K562 (cell line): ENCODE measurements around the gene LPIN1. TPM values are rescaled to one million over a fixed set of nuclear protein-coding genes. Genes with fewer than 3 reads are reported as not detected.

Source experiments
- BDP1 ChIP-seq: IDR thresholded peaks from 3 replicates; pipeline ENCODE4 v1.6.1; 2011; ENCODE audit not compliant: insufficient read length, insufficient read depth
- CCAR2 ChIP-seq: fragments of 200-400 bp; formaldehyde crosslinking; IDR thresholded peaks from 2 replicates; pipeline ENCODE4 v1.6.1; 2017; ENCODE audit warnings: mild to moderate bottlenecking, low read depth, low read length
- CSDE1 ChIP-seq, 2 experiments: fragments of 450-650 bp; IDR thresholded peaks; 2 replicates each; pipeline ENCODE4 v1.6.1; 2016; ENCODE audit warnings: mild to moderate bottlenecking in 1 of 2
- ELF4 ChIP-seq: fragments of 450-650 bp; formaldehyde crosslinking; IDR thresholded peaks from 2 replicates; pipeline ENCODE4 v1.4.0; 2022; ENCODE audit warnings: missing genetic modification characterization
- FOXK2 ChIP-seq, 2 experiments: fragments of 450-650 bp; IDR thresholded peaks in 1 of 2; conservative IDR thresholded peaks in 1 of 2; 2 replicates each; pipeline ENCODE4 v1.6.1; 2016; ENCODE audit warnings: low read depth in 2 of 2, mild to moderate bottlenecking in 1 of 2
- HNRNPLL ChIP-seq: fragments of 200-400 bp; formaldehyde crosslinking; IDR thresholded peaks from 2 replicates; pipeline ENCODE4 v1.6.1; 2017; ENCODE audit warnings: low read length, low read depth, mild to moderate bottlenecking; ENCODE audit not compliant: poor library complexity, severe bottlenecking
- NR1H2 ChIP-seq: sonication (generic); formaldehyde crosslinking; IDR thresholded peaks from 2 replicates; pipeline ENCODE4 v1.4.0; 2020; ENCODE audit warnings: mild to moderate bottlenecking, missing genetic modification reagents
- POU5F1 ChIP-seq: fragments of 150-350 bp; IDR thresholded peaks from 2 replicates; pipeline ENCODE4 v1.6.1; 2014; ENCODE audit warnings: borderline replicate concordance, low read length, low read depth, mild to moderate bottlenecking; ENCODE audit not compliant: partially characterized antibody
- RCOR1 ChIP-seq, 2 experiments: IDR thresholded peaks; 2 replicates each; pipeline ENCODE4 v1.6.1; 2012; ENCODE audit warnings: low read depth in 2 of 2, low read length in 2 of 2, borderline replicate concordance in 1 of 2, improper control_type of control experiment in 1 of 2
- ZBED1 ChIP-seq: IDR thresholded peaks from 2 replicates; pipeline ENCODE4 v1.6.1; 2014
- ZBTB7A ChIP-seq: IDR thresholded peaks from 2 replicates; pipeline ENCODE4 v1.6.1; 2011; ENCODE audit warnings: low read depth, mild to moderate bottlenecking, low read length, moderate library complexity, borderline replicate concordance; ENCODE audit not compliant: control insufficient read depth
- ZNF586 ChIP-seq: fragments of 450-650 bp; formaldehyde crosslinking; conservative IDR thresholded peaks from 2 replicates; pipeline ENCODE4 v1.4.0; 2020; ENCODE audit warnings: mild to moderate bottlenecking, moderate library complexity
- polyA plus RNA-seq, 8 experiments: library from polyadenylated mRNA; depleted of rRNA in 4 of 8; stranded (reverse) in 5 of 8; unstranded in 3 of 8; fragments of >200 nt; fragmentation: Nextera tagmentation in 2 of 8; fragmentation: Illumina TruSeq in 1 of 8; extraction: Ambion mirVana in 2 of 8; extraction: Trizol in 1 of 8; gene quantifications; 2 replicates each; pipeline versions ENCODE4 v1.2.1 to v1.2.3, GENCODE V29; 2011 to 2014; ENCODE audit warnings: inconsistent platforms in 1 of 8, missing spikeins in 1 of 8
- total RNA-seq, 7 experiments: library from RNA; depleted of rRNA in 6 of 7; stranded (reverse); fragments of >200 nt in 6 of 7; fragmentation: Illumina TruSeq in 2 of 7; extraction: Trizol in 2 of 7; gene quantifications; 2 replicates each; pipeline versions ENCODE4 v1.2.1 to v1.2.3, GENCODE V29; 2011 to 2021; ENCODE audit warnings: low replicate concordance in 1 of 7
- TF ChIP-seq, protein P1 (sequence below): fragments of 450-650 bp; formaldehyde crosslinking; IDR thresholded peaks from 2 replicates; pipeline ENCODE4 v1.4.0; 2022; ENCODE audit warnings: mild to moderate bottlenecking, moderate library complexity
- TF ChIP-seq, protein P2 (sequence below), 3 experiments: IDR thresholded peaks in 2 of 3; conservative IDR thresholded peaks in 1 of 3; 2 replicates each; pipeline ENCODE4 v1.5.1; 2011 to 2012; ENCODE audit warnings: low read length in 3 of 3, mild to moderate bottlenecking in 3 of 3, control low read depth in 2 of 3, improper control_type of control experiment in 1 of 3, inconsistent platforms in 1 of 3, low read depth in 1 of 3, mixed read lengths in 1 of 3, moderate library complexity in 1 of 3; ENCODE audit not compliant: insufficient read depth in 2 of 3
- TF ChIP-seq, protein P3 (sequence below): fragments of 250-450 bp; sonication (Bioruptor Pico); IDR thresholded peaks from 2 replicates; pipeline ENCODE4 v1.5.0; 2021
- TF ChIP-seq, protein P4 (sequence below), 2 experiments: fragments of 450-650 bp; IDR thresholded peaks; 2 replicates each; pipeline ENCODE4 v1.6.1; 2016
- TF ChIP-seq, protein P5 (sequence below): sonication (generic); formaldehyde crosslinking; IDR thresholded peaks from 2 replicates; pipeline ENCODE4 v1.8.1; 2023; ENCODE audit warnings: missing genetic modification reagents, mild to moderate bottlenecking, borderline replicate concordance

The LPIN1 gene
- total and polyA plus RNA-seq, 9 of the 15 experiments (the other 6 are each of a cell fraction or from before 2014, with no cell fraction given): 9.2 to 84.0 (median 27.8) TPM

DNA sequence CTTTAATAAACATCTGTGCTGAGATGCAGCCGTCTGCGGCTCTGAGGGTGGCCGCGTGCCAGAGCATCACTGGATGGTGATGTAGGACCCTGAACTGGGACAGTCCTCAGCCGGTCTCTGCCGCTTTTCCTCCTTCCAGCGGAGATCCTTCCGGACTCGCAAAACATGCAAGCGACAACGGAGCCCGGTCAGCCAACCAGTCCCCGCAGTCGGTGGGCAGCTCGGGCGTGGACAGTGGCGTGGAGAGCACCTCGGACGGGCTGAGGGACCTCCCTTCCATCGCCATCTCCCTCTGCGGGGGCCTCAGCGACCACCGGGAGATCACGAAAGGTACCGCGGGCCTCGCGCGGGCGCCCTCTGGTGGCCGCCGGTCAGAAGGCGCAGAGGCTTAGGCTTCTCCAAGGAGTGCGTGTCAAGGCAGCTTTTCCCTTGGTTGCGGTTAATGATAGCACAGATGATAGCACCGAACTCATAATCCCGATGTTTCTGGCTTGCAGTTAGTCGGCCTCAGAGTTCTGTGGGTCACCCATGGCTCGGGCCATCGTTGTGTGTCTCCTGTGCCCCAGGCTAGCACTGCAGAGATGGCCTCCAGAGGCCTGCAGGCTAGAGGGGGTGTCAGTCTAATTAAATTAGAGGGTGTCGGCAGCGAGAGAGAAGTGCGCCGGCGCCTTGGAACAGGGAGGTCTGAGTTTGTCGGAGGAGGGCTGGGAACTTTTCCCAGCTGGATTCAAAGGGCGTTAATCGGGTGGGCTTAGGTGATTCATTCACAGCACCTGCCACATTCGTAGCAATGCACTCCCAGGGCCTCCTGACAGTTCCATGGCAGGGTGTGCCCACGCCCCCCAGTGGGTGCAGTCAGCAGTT is 38.5 kb downstream of the LPIN1 start (continued):
- TF ChIP-seq, protein P1, sequence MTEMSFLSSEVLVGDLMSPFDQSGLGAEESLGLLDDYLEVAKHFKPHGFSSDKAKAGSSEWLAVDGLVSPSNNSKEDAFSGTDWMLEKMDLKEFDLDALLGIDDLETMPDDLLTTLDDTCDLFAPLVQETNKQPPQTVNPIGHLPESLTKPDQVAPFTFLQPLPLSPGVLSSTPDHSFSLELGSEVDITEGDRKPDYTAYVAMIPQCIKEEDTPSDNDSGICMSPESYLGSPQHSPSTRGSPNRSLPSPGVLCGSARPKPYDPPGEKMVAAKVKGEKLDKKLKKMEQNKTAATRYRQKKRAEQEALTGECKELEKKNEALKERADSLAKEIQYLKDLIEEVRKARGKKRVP (CRISPR knock-in tag): no peak
- TF ChIP-seq CSDE1 (IDR thresholded peaks at IDR 0.05) (no peak), ELF4 (no peak), FOXK2 (conservative IDR thresholded peaks at IDR 0.05 in 1 of 2, IDR thresholded peaks at IDR 0.05 in 1 of 2; ENCODE audit: low read depth in 2 of 2) (no peak), NR1H2 (CRISPR knock-in tag) (no peak), ZBED1 (no peak), ZNF586 (CRISPR knock-in tag) (no peak), HNRNPLL (no peak), ZBTB7A (0 out of 2 replicates have a peak, but pooled peaks have one; percentile 30), BDP1 (no peak), RCOR1 (IDR thresholded peaks at IDR 0.05; ENCODE audit: borderline replicate concordance in 1 of 2, low read depth in 2 of 2, low read length in 2 of 2) (no peak), CCAR2 (no peak), POU5F1 (no peak)
- TF ChIP-seq, protein P2, sequence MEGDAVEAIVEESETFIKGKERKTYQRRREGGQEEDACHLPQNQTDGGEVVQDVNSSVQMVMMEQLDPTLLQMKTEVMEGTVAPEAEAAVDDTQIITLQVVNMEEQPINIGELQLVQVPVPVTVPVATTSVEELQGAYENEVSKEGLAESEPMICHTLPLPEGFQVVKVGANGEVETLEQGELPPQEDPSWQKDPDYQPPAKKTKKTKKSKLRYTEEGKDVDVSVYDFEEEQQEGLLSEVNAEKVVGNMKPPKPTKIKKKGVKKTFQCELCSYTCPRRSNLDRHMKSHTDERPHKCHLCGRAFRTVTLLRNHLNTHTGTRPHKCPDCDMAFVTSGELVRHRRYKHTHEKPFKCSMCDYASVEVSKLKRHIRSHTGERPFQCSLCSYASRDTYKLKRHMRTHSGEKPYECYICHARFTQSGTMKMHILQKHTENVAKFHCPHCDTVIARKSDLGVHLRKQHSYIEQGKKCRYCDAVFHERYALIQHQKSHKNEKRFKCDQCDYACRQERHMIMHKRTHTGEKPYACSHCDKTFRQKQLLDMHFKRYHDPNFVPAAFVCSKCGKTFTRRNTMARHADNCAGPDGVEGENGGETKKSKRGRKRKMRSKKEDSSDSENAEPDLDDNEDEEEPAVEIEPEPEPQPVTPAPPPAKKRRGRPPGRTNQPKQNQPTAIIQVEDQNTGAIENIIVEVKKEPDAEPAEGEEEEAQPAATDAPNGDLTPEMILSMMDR (IDR thresholded peaks at IDR 0.05 in 2 of 3, conservative IDR thresholded peaks at IDR 0.05 in 1 of 3; ENCODE audit: insufficient read depth in 2 of 3, low read depth in 1 of 3, low read length in 3 of 3): peak; percentile 61 to 92 (median 70)
- TF ChIP-seq, protein P3, sequence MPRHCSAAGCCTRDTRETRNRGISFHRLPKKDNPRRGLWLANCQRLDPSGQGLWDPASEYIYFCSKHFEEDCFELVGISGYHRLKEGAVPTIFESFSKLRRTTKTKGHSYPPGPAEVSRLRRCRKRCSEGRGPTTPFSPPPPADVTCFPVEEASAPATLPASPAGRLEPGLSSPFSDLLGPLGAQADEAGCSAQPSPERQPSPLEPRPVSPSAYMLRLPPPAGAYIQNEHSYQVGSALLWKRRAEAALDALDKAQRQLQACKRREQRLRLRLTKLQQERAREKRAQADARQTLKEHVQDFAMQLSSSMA (CRISPR knock-in tag): no peak
- TF ChIP-seq, protein P4, sequence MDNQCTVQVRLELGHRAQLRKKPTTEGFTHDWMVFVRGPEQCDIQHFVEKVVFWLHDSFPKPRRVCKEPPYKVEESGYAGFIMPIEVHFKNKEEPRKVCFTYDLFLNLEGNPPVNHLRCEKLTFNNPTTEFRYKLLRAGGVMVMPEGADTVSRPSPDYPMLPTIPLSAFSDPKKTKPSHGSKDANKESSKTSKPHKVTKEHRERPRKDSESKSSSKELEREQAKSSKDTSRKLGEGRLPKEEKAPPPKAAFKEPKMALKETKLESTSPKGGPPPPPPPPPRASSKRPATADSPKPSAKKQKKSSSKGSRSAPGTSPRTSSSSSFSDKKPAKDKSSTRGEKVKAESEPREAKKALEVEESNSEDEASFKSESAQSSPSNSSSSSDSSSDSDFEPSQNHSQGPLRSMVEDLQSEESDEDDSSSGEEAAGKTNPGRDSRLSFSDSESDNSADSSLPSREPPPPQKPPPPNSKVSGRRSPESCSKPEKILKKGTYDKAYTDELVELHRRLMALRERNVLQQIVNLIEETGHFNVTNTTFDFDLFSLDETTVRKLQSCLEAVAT (IDR thresholded peaks at IDR 0.05): no peak
- TF ChIP-seq, protein P5, sequence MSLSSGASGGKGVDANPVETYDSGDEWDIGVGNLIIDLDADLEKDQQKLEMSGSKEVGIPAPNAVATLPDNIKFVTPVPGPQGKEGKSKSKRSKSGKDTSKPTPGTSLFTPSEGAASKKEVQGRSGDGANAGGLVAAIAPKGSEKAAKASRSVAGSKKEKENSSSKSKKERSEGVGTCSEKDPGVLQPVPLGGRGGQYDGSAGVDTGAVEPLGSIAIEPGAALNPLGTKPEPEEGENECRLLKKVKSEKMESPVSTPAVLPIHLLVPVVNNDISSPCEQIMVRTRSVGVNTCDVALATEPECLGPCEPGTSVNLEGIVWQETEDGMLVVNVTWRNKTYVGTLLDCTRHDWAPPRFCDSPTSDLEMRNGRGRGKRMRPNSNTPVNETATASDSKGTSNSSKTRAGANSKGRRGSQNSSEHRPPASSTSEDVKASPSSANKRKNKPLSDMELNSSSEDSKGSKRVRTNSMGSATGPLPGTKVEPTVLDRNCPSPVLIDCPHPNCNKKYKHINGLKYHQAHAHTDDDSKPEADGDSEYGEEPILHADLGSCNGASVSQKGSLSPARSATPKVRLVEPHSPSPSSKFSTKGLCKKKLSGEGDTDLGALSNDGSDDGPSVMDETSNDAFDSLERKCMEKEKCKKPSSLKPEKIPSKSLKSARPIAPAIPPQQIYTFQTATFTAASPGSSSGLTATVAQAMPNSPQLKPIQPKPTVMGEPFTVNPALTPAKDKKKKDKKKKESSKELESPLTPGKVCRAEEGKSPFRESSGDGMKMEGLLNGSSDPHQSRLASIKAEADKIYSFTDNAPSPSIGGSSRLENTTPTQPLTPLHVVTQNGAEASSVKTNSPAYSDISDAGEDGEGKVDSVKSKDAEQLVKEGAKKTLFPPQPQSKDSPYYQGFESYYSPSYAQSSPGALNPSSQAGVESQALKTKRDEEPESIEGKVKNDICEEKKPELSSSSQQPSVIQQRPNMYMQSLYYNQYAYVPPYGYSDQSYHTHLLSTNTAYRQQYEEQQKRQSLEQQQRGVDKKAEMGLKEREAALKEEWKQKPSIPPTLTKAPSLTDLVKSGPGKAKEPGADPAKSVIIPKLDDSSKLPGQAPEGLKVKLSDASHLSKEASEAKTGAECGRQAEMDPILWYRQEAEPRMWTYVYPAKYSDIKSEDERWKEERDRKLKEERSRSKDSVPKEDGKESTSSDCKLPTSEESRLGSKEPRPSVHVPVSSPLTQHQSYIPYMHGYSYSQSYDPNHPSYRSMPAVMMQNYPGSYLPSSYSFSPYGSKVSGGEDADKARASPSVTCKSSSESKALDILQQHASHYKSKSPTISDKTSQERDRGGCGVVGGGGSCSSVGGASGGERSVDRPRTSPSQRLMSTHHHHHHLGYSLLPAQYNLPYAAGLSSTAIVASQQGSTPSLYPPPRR: no peak
